GM10847 (cell line): ENCODE results near the gene HERC3.
A peak's percentile ranks its signal among the peaks of the same experiment; 100 is the strongest.

Experiments used
- POLR2A ChIP-seq: IDR thresholded peaks from 2 replicates; pipeline ENCODE4 v1.6.1; 2011; ENCODE audit not compliant: insufficient read length; ENCODE audit errors: extremely low read depth

The HERC3 gene

GRCh38 chr4:88674565-88674964 is 82.3 kb downstream of the HERC3 start:
- TF ChIP-seq POLR2A: no peak

DNA sequence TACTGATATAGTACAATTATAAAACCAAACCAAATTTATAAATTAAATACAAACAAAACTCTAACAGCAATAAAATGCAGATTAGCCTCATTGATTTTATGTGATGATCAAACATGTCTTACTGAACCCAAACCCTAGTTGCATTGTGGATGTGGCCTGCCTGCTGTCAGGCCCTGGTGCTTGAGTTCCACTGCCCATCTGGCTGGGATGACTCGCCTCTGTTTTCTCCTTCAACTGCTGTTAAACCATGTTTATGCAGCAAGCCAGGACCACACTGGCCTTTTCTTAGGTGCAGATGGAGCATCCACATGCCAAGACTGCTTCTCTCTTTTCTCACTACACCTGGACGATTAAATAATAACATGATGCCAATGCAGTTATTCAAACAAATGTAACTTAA is 82.7 kb downstream of the HERC3 start:
- no peak for TF ChIP-seq POLR2A

- TF ChIP-seq POLR2A: no peak
Observed at GRCh38 chr4:88675543-88675942, 83.3 kb downstream of the HERC3 start.

- no peak for TF ChIP-seq POLR2A
Observed at GRCh38 chr4:88681209-88681608, 88.9 kb downstream of the HERC3 start.

DNA sequence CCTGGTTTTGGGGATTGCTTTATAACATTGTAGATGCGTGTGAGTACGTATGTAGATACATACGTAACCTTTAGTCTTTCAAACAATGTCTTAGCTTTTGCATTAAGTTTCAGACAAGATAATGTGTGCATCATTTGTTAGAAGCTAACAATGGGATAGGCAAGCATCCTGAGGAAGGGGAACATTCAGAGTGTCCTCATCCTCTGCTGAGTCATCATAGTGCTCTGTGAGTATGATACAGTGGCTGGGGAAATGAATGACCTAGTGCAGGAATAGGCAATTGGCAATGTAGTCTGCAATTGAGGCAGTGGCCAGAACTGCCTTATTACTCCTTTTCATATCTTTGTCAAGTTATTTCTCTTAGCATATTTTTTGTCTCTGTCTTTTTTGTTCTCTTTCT is 98.1 kb downstream of the HERC3 start:
- no peak for TF ChIP-seq POLR2A

DNA sequence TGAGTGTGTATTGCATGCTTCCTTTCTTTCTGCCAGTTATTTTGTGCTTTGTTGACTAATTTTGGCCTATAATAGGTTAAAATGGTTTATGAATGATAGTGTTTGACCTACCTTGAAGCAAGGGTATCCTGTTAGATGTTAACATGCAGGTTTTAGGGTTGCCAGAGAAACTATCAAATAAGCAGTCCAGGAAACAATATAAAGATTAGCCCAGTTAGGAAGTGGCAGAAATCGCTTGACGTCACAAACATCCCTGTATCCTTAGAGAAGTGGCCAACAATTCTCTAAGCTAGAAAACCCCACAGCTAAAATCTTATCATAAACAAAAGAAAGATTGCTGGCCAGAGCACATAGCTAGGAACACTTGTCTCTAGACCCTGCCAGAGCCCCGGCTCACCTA is 101.5 kb downstream of the HERC3 start:
- no peak for TF ChIP-seq POLR2A

DNA sequence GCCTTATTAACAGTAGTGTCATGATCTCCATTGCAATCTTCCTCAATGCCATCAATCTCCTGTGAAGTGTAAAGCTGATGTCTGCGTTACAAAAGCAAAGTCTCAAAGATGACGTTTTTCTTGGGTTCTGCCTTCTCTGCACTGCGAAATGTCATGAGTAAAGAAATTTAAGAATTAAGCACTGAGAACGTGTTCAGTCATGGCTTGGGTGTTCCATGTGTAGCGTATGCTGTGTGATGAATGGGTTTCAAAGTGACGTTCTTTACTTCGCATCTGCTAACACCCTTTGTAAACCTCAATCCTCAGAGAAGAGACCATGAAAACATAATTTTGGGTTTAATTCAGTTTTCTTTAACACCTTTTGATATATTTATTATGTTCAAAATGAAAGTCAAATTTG is 104.3 kb downstream of the HERC3 start:
- TF ChIP-seq POLR2A: no peak

GRCh38 chr4:88697141-88697540 is 104.9 kb downstream of the HERC3 start:
- TF ChIP-seq POLR2A: no peak

- TF ChIP-seq POLR2A: peak; percentile 20
Observed at GRCh38 chr4:88697588-88698329, 105.5 kb downstream of the HERC3 start, which contains the start of gene NAP1L5. NAP1L5 (minus strand) TSS chr4:88697829; CDS start chr4:88697754, 75 bp downstream.

- TF ChIP-seq POLR2A: no peak
Observed at GRCh38 chr4:88698519-88698918, 106.2 kb downstream of the HERC3 start.

DNA sequence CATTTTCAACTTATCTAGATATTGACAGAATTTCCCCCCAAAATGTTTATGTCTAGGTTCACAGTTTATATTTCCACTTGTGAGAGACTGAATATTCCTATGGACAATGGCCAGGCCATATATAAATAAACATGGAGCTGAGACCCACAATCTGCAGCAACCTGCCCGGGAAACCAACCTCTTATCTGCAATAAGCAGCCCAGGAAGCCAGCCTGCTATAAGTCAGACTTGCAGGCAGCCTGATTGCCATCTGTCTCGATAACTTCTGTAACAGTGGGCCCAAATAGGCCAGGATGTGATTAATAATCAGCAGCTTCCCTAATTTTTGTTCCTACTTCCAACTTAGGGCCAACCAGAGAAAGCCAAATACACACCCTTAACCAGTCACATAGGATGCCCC is 110.5 kb downstream of the HERC3 start:
- no peak for TF ChIP-seq POLR2A

DNA sequence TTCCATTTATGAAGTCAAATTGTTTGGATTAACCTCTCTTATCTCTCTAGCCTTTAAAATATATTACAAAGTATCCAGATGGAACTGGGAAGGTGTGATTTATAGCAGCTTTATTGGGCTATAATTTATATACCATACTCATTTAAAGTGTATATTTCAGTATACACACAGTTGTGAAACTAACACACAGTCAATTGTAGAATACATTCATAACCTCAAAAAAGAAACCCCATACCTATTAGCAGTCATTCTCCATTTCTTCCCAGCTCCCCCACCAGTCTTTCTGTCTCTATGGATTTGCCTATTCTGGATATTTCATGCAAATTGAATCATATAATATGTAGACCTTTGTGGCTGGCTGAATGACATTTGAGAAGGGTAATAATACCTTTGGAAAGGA is 112.9 kb downstream of the HERC3 start:
- no peak for TF ChIP-seq POLR2A

DNA sequence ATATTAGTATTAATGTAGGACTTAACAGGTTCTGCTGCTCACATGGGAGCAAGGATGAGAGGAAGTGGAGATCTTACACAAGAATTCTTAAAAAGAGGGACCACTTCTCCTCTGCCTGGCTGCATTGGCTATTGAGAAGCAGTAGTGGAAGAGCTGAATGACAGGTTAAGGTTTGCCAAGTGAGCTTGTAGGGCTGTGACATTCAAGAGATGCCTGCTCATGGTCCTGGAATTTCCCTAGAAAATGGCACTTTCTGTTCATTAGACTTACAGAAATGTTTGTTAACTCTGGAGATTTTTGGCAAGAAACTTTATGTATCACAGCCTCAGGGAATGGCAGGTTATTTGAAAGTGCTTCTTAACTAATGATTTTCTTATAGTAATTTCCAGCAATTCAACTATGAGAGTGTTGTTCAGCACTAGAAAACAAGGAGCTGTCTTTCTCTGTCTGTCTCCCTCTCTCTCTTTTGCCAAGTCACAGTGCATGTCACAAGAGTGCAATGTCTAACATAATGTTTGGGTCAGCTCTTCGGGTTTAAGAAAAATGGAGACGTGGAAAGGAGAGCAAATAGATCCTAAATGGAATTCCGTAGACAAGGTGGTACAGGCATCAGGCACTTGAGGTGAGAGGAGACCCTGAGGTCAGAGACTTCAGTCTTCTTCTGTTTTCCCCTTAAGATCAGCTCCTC is 113.7 kb downstream of the HERC3 start:
- no peak for TF ChIP-seq POLR2A

- no peak for TF ChIP-seq POLR2A
Observed at GRCh38 chr4:88706574-88706973, 114.3 kb downstream of the HERC3 start.

- no peak for TF ChIP-seq POLR2A
Observed at GRCh38 chr4:88709989-88710388, 117.7 kb downstream of the HERC3 start.

DNA sequence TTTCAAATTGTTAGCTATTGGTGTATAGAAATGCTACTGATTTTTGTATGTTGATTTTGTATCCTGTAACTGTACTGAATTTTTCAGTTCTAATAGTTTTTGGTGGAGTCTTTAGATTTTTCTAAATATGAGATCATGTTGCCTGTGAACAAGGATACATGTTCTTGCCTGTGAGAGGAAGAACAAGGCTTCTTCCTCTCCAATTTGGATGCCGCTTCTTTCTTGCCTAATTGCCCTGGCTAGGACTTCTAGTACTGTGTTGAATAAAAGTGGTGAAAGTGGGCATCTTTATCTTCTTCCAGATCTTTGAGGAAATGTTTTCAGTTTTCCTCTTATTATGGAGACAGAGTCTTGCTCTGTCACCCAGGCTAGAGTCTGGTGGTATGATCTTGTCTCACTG is 121.5 kb downstream of the HERC3 start:
- TF ChIP-seq POLR2A: no peak

- TF ChIP-seq POLR2A: no peak
Observed at GRCh38 chr4:88718098-88718497, 125.8 kb downstream of the HERC3 start.
